Amniotic stem cell (primary cell): ENCODE data around the gene LIPE.

Experiments
- DNase-seq: peaks from one replicate; lab custom pipeline; 2025; lab: John Stamatoyannopoulos, UW

The LIPE gene

DNA sequence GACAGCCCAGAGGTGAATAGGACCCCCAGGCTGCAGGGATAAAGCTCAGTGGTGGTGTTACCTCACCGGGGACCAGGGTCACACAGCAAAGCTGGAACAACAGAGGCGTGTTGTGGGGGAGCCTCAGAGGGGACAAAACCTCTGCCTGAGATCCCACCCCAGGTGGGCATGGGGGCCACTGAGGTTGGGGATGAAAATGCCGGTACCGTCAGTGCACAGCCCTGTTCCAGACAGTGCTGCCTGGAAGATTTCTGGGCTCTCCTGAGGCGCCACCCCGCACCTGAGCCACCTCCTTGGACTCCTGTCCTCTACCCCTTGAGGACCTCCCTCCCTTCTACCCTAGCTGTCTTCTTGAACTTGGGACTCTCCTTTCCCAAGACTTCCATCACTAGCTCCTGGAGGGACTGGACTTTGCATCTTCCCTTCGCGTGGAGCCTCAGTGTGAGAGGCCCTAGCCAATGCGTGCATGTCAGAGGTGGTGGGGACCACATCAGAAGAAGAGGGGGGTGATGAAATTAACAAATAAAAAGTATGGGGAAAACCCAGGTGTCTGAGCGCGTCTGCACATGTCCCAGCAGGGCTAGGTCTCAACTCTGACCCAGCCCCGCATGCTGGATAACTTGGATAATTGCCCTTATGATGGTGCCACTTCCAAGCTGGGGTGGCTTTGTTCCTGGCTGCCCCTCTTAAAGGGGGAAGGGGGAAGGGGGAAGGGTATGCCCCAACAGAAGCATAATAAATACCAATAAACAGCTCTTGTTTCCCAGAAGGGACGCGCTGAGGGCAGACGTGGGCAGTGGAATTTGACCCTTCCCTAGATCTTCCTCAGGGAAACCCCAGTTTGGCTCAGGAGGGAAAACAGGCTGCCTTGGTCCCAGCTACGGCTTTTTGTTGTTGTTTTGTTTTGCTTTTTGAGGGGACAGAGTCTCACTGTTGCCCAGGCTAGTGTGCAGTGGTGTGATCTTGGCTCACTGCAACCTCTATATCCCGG, 48.7 kb downstream of the LIPE start:
- no peak for DNase-seq

DNA sequence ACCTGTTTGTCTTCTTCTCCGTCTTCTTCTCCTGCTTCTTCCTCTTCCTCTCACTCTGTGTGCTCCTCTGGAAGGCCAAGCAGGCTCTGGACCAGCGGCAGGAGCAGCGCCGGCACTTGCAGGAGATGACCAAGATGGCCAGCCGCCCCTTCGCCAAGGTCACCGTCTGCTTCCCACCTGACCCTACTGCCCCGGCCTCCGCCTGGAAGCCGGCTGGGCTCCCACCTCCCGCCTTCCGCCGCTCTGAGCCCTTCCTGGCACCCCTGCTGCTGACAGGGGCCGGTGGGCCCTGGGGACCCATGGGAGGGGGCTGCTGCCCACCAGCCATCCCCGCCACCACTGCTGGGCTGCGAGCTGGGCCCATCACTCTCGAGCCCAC, 51.0 kb downstream of the LIPE start:
- no peak for DNase-seq

DNA sequence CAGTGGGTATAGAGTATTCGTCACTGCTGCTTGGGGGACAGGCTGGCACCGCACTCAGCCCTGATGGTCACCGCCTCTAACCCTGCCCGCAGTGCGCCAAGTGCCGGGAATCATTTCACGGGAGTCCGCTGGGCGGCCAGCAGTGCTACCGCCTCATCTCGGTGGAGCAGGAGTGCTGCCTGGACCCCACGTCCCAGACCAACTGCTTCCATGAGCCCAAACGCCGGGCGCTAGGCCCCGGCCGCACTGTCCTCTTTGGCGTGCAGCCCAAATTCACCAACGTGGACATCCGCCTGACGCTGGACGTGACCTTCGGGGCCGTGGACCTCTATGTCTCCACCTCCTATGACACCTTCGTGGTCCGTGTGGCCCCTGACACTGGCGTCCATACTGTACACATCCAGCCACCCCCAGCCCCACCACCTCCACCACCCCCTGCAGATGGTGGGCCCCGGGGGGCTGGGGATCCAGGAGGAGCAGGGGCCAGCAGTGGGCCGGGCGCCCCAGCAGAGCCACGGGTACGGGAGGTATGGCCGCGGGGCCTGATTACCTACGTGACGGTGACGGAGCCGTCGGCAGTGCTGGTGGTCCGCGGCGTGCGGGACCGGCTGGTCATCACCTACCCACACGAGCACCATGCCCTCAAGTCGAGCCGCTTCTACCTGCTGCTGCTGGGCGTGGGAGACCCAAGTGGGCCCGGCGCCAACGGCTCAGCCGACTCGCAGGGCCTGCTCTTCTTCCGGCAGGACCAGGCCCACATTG, 51.6 kb downstream of the LIPE start:
- no peak for DNase-seq

DNA sequence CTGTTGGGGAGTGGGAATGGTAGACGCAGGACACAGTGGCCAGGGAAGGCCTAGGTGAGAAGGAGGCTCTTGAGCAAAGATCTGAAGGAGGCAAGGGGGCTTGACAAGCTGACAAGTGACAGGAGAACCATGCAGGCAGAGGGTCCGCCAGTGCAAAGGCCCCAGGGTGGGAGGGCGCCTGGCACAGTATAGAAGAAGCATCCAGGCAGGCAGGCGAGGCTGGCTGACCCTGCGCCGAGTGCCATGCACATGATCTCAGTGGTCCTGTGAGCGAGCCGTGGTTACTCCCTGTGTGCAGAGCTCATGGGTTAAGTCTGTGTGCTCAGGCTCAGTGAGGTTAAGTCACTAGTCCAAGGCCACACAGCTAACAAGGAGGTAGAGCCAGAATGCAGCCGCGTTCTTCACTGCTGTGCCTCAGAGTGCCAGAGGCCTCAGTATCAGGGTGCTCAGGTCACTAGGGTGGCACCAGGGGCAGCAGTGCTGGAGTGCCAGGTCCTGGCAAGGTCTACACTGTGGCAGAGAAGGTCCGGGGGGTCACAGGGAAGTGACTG, 52.3 kb downstream of the LIPE start:
- no peak for DNase-seq

DNA sequence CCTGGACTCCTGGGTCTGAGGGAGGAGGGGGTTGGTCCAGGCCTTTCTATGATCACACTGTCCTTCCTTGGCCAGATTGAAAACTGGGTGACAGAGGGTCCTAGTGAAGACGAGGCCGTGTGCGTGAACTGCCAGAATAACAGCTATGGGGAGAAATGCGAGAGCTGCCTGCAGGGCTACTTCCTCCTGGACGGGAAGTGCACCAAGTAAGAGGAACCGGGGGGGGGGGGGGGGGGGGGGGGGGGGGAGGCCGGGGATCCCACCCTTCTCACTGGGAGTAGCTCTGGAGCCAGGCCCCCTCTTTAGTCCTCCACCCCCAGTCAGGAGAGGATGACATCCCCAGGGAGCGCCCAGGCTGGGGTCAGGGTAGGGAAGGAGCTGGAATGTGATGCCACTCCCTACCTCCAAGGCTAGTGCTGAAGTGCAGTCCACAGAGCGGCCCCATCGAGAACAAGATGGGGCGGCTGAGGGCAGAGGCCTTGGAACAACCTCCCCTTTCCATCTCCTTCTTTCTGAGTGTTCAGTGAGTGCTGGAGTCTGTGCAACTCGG, 56.5 kb downstream of the LIPE start:
- no peak for DNase-seq

DNA sequence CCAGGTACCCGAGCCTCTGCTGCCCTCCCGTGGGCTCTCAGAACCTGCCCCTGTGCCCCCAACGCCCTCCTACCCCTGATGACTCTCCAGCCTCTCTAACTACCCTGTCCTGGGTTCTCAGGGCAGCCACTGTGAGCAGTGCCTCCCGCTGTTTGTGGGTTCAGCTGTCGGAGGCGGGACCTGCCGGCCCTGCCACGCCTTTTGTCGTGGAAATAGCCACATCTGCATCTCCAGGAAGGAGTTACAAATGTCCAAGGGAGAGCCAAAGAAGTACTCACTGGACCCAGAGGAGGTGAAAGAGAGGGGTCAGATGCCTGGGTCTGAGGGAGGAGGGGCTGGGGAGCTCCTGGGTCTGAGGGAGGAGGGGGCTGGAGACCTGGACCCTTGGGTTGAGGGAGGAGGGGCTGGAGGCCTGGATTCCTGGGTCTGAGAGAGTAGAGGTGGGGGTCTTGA, 57.1 kb downstream of the LIPE start:
- no peak for DNase-seq

DNA sequence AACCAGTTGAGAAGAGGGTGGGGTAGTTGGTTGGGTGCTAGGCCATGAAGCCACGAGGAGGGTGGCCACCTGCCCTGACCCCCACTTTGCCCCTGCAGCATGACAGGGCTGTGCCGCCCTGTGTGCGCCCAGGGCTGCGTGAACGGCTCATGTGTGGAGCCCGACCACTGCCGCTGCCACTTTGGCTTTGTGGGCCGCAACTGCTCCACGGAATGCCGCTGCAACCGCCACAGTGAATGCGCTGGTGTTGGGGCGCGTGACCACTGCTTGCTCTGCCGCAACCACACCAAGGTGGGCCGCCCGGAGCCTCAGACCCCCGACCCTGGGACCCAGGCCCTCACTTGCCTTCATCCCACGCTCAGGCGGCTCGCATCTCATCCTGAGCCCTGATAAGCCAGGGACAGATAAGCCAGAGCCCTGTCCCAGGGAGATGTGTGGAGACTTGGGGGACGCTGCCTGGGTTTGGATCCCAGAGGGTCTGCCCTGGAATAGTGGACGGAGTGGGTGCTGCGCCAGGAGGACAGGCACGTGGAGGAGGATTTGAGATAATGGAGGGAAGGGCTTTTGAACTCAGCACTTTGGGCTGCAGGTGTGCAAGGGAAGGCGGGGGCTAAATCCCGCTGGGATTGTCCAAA, 57.6 kb downstream of the LIPE start:
- DNase-seq = no peak

DNA sequence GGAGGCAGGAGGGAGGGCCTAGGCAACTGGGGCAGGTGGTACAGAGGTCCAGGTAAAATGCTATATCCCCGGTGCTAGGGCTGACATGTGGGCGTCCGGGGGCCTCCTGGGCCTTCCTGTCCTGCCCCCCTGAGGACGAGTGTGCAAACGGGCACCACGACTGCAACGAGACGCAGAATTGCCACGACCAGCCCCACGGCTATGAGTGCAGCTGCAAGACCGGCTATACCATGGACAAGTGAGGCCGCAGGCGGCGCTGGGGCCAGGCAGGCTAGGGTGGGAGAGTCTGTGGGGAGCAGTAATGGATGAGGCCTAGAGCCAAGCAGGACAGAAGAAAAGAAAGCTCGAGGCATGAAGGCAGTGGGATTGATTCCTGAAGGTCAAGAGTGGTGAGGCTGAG, 58.4 kb downstream of the LIPE start:
- no peak for DNase-seq

DNA sequence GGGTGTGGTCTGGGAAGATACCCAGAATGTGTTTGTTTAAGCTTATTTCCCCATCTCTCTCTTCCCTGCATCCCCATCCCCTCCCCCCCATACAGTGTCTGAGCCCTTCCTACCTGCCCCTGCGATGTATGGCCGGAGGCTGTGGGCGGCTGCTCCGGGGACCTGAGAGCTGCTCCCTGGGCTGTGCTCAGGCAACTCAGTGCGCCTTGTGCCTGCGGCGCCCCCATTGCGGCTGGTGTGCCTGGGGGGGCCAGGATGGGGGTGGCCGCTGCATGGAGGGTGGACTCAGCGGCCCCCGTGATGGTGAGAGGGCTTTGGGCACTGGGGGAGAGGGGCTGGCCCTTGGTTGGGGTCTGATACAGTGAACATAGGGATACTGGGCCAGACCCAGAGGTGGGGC, 58.8 kb downstream of the LIPE start:
- no peak for DNase-seq

DNA sequence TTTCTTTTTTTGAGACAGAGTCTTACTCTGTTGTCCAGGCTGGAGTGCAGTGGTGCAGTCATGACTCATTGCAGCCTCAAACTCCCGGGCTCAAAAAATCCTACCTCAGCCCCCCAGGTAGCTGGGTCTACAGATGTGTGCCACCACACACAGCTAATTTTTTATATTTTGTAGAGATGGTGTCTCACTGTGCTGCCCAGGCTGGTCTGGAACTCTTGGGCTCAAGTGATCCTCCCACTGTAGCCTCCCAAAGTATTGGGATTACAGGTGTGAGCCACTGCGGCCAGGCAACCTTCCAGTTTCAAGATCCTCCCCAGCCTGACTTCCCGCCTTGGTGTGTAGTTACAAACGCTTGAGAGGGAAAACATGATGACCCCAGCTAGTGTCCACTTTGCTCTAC, 59.3 kb downstream of the LIPE start:
- no peak for DNase-seq

DNA sequence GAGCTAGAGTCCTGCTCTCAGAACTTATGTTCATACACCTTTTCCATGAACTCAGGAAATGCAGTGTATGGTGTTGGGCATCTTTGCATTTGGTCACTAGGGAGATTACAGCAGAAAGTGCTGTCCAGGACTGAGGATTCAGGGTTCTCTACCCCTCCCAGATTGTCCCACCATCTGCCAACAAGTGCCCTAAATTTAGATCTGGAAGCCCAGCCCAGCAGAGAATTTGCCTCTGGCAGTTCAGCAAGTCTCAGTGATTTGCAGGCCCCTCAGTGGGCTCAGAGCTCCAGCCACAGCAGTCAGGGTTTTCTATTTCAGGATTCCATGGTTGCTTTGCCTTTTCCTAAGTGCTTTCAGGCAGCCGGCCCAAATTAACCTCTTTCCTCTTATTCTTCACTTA, 60.5 kb downstream of the LIPE start:
- DNase-seq = no peak

DNA sequence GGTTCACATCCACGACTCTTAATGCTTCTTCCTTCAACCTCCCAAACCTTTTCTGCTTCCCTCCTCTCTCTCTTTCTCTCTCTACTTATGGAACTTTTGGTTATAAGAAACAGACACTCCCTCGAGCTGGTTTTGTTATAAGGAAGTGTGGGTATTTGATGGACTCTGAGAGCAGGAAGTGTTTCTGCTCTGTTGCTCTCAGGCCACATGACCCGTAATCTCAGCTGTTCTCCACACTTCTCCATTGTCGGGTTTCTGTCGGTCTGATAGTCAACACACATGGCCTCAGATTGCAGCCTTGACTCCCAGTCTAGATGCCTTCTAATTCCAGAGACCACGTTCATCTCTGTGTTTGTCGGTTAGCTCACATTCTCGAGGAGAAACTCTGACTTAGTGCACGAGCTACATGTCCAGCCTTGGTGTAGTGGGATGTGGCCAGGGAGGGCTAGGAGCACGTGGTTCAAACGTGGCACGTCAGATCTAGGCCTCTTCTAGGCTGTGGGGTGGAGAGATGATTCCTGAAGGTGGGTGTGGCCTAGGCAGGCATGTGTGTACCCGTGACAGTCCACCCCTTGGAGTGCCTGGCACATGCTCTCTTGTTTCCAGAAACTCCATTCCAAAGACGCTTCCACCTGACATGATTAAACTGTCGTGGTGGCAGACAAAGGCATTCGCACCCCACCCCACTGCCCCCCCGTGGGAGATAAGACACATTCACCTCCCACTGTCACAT, 63.4 kb downstream of the LIPE start:
- DNase-seq = no peak

DNA sequence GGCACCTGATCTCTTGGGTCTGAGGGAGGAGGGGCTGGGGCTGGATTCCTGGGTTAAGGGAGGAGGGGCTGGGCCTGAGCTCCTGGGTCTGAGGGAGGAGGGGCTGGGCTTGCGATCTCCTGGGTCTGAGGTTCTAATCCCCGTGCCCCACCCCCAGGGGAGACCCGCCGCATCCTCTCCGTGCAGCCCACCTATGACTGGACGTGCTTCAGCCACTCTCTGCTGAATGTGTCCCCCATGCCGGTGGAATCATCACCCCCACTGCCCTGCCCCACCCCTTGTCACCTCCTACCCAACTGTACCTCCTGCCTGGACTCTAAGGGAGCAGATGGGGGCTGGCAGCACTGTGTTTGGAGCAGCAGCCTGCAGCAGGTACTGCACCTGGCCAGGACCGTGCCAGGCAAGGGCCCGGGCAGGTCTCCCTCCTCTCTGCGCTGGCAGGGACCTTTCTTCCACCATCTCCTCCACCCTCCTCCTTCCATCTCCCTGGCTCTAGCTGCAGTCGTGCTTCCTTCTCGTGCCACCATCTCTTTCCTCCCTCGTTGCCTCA, 64.2 kb downstream of the LIPE start:
- no peak for DNase-seq

DNA sequence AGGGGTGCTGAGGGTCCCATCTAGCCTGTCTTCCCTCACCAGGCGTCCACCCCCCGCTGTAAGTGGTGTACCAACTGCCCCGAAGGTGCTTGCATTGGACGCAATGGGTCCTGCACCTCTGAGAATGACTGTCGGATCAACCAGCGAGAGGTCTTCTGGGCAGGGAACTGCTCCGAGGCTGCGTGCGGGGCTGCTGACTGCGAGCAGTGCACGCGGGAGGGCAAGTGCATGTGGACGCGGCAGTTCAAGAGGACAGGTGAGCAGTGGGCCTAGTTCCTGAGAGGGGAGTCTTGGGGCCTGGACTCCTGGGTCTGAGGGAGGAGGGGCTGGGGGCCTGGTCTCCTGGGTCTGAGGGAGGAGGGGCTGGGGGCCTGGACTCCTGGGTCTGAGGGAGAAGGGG, 64.8 kb downstream of the LIPE start:
- no peak for DNase-seq

DNA sequence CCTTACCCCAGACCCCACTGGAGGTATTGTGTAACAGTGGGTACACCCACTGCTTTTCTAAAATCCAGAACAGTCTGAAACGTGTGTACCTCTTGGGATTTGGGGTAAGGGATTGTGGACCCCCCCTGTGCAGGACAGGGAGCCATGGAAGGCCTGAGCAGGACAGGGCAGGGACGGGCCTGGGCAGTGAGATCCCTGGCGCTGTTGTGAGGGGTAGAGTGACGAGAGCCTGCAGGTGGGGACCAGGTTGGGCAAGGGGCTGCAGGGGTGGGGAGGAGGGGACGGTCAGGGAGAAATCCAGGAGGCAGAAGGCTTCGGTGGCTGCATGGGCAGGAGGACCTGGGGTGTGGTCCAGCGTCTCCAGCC, 65.7 kb downstream of the LIPE start:
- no peak for DNase-seq

DNA sequence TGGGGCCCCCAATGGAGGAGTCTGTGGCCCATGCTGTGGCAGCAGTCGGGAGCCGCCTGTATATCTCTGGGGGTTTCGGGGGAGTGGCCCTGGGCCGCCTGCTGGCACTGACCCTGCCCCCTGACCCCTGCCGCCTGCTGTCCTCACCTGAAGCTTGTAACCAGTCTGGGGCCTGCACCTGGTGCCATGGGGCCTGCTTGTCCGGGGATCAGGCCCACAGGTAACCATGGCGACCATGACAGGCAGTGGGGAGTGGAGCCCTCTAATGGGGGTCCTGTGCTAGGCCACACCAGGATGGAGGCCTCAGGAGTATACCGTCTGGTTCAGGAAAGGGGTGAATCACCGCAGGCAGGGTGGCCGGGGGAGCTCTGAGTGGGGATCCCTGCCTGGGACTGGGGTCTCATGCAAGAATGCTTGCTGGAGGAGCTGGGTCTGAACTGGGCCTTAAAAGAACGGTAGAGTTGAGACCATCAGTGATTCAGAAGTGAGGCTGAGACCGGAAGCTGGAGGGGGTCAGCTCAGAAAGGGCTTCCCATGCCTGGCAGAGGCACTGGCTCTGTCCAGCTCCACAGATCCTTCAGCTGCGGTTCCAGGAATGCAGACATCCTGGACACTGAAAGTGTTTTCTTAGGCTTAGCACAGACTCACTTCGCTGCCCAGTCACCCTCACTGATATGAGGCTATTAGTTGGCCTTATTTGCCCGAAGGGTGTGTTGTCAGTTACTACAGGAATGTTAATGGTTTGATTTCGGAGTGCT, 66.2 kb downstream of the LIPE start:
- DNase-seq = peak; percentile 2

DNA sequence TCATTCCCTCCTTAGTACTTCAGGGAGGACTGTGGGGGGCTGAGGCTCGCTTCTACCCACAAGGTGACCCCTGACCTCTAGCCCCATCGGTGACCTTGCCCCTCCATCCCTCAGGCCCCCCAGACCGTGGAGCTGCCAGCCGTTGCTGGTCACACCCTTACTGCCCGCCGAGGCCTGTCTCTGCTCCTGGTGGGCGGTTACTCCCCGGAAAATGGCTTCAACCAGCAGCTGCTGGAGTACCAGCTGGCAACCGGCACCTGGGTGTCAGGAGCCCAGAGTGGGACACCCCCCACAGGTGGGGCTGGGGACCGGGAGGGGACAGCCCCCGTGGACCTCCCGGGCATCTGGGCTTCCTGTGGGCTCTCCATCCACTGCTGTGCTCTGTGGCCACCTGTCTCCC, 69.9 kb downstream of the LIPE start:
- DNase-seq = no peak

DNA sequence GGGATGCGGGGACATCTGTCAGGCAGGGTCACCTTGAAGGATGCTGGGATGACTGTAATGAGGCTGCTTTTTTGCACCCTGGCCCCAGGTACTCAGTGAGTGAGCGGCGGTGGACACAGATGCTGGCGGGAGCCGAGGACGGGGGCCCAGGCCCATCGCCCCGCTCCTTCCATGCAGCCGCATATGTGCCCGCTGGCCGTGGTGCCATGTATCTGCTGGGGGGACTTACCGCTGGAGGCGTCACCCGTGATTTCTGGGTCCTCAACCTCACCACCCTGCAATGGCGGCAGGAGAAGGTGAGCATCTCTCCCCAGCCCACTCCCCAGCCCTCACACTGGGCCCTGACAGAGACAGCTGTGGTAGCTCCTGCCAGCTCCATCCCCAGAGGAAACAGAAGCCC, 70.5 kb downstream of the LIPE start:
- DNase-seq = no peak

DNA sequence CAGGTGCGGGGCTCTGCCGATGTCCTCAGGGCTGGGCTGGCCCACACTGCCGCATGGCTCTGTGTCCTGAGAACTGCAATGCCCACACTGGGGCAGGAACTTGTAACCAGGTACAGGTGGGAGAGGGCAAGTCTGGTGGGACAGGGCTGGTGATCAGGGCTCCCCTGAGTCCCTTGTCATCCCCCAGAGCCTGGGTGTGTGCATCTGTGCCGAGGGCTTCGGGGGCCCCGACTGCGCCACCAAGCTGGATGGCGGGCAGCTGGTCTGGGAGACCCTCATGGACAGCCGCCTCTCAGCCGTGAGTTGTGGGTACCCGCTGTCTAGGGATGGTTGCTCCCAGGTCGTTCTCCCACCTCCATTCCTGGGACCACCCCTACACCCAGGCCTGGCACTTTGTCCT, 71.3 kb downstream of the LIPE start:
- no peak for DNase-seq

DNA sequence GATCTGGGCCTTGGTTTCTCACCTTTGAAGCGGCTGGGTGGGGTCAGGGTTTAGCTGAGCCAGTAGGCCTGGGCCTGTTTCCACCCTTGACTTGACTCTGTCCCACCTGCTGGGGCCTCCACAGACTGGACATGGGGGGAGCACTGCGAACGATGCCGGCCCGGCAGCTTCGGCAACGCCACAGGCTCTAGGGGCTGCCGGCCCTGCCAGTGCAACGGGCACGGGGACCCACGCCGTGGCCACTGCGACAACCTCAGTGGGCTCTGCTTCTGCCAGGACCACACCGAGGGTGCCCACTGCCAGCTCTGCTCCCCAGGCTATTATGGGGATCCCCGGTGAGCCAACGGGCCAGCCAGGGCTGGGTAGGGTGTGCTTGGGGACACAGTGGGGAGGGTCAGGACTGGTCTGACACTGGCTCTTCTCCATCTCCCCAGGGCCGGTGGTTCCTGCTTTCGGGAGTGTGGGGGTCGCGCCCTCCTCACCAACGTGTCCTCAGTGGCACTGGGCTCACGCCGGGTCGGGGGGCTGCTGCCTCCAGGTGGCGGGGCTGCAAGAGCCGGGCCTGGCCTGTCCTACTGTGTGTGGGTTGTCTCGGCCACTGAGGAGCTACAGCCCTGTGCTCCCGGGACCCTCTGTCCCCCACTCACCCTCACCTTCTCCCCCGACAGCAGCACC, 73.7 kb downstream of the LIPE start:
- no peak for DNase-seq
